Measurements from ENCODE around the gene MRPL10.

- TF ChIP-seq, protein P1, sequence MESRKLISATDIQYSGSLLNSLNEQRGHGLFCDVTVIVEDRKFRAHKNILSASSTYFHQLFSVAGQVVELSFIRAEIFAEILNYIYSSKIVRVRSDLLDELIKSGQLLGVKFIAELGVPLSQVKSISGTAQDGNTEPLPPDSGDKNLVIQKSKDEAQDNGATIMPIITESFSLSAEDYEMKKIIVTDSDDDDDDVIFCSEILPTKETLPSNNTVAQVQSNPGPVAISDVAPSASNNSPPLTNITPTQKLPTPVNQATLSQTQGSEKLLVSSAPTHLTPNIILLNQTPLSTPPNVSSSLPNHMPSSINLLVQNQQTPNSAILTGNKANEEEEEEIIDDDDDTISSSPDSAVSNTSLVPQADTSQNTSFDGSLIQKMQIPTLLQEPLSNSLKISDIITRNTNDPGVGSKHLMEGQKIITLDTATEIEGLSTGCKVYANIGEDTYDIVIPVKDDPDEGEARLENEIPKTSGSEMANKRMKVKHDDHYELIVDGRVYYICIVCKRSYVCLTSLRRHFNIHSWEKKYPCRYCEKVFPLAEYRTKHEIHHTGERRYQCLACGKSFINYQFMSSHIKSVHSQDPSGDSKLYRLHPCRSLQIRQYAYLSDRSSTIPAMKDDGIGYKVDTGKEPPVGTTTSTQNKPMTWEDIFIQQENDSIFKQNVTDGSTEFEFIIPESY (IDR thresholded peaks at IDR 0.05; ENCODE audit: extremely low read depth, insufficient replicate concordance, low read length): no peak
- TF ChIP-seq ZNF274 (IDR thresholded peaks at IDR 0.05; ENCODE audit: low read depth, low read length): no peak
- no peak for TF ChIP-seq REST (IDR thresholded peaks at IDR 0.05; ENCODE audit: low read depth)
- TF ChIP-seq YY1 (IDR thresholded peaks at IDR 0.05; ENCODE audit: extremely low read depth, insufficient replicate concordance, low read depth, low read length): no peak
- TF ChIP-seq POLR2A (IDR thresholded peaks at IDR 0.05; ENCODE audit: borderline replicate concordance, extremely low read depth, insufficient read depth, insufficient read length): no peak
- TF ChIP-seq ATF3 (IDR thresholded peaks at IDR 0.05): no peak
- TF ChIP-seq CTCF (IDR thresholded peaks at IDR 0.05 in 2 of 3, conservative IDR thresholded peaks at IDR 0.05 in 1 of 3; ENCODE audit: borderline replicate concordance in 1 of 3, insufficient read depth in 1 of 3, low read depth in 2 of 3, low read length in 2 of 3): no peak
- TF ChIP-seq CEBPB (IDR thresholded peaks at IDR 0.05; ENCODE audit: low read depth): no peak
- no peak for TF ChIP-seq EGR1 (IDR thresholded peaks at IDR 0.05; ENCODE audit: low read depth)
- no peak for TF ChIP-seq SIN3A (IDR thresholded peaks at IDR 0.05; ENCODE audit: low read depth)
- TF ChIP-seq POLR2AphosphoS5 (IDR thresholded peaks at IDR 0.05; ENCODE audit: low read depth, low read length): no peak
- no peak for TF ChIP-seq CBX3 (IDR thresholded peaks at IDR 0.05; ENCODE audit: low read depth)
- no peak for TF ChIP-seq RAD21 (IDR thresholded peaks at IDR 0.05; ENCODE audit: low read depth)
- TF ChIP-seq EZH2phosphoT487 (IDR thresholded peaks at IDR 0.05; ENCODE audit: borderline replicate concordance): no peak
These were observed 35.6 kb upstream of the MRPL10 start for GRCh38 chr17:47866941-47867340.

Data from HCT116 (cell line).